Renal cortical epithelial cell (primary cell): Measurements from ENCODE around the gene GOLGA6D. TPM values are rescaled to one million over a fixed set of nuclear protein-coding genes. Genes with fewer than 3 reads are reported as not detected.
"Not testable (repeated sequence)": the region's sequence is repeated elsewhere in the genome, so short reads cannot be mapped to it uniquely, and the experiment has no call there.

ENCODE experiments used
- DNase-seq: peaks from one replicate; pipeline ENCODE4 v3.0.0-alpha.2; 2011; ENCODE audit warnings: low read depth
- total RNA-seq: library from RNA; depleted of rRNA; stranded (reverse); fragments of >200 nt; gene quantifications from 2 replicates; pipeline ENCODE4 v1.2.3, GENCODE V29; 2014

GOLGA6D gene
- total RNA-seq, 1 donor from 2014 or later: not detected

DNA sequence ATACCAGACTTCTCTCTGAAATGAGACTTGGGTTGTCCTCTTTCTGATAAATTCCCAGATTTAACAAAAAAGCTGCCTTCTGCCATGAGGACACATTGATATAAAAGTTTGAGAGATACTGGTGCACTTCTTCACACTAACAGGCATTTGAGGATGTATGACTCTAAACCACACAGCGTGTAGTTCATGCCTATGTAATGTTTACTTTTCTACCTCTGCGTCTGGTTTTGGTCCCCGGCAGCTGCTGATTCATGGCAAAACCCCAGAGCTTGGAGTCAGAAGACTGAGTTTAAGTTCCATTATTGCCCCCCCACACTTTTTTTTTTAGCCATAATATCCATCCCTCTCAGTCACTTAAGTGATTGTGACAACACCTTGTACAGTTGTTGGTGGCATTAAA is 1.5 kb downstream of the GOLGA6D start:
- not testable (repeated sequence) for DNase-seq

DNA sequence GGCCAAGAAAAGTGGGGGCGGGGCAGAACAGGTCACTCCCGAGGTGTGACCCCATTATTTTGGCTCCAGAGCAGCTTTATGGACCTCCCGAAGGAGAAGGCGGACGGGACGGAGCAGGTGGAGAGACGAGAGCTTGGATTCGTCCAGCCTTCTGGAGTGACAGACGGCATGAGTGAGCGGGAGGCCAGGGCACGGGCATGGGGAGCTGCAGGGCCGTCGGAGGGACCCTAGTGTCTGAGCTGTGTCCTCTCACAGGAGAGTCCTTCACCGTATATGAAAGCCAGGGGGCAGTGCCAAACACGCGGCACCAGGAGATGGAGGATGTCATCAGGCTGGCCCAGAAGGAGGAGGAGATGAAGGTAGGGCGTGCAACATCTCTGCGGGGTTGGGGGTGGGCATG is 11.0 kb downstream of the GOLGA6D start:
- not testable (repeated sequence) for DNase-seq

- DNase-seq: not testable (repeated sequence)
Measured at GRCh38 chr15:75298541-75299310, 16.1 kb downstream of the GOLGA6D start.

DNA sequence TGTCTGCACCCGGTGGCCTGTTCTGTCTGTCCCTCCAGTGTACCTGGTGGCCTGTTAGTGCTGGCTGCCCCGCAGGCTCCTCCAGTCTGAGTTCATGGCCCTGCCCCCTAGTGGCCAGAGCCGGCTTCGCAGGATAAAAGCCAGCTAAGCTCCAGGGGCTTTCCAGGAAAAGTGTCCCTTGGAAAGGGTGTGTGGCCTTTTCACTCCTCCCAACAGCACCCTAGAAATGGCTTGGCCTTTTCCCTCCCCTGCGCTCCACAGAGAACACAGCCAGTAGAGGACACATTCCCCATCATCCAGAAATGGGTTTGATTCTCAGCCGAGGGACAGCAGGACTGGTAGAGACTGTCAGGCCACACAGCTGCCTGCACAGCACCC is 16.7 kb downstream of the GOLGA6D start:
- not testable (repeated sequence) for DNase-seq

DNA sequence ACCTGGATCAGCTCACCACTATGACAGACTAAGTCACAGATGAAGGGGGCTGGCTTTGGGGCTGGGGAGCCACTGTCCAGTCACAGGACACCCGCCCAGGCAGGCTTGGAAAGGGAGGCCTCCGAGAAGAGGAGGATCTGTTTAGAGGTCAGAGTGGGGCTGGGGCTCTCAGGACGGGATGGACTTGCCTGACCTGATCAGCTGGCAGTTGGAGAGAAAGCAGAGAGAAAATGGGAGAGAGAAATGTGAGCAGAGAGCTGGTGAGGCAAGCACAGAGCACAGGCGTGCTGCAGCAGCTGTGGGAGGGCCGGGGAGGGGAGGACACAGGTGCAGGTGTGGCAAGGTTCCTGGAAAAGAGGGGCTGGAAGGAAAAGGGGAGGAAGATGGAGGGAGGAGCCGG is 17.4 kb downstream of the GOLGA6D start:
- not testable (repeated sequence) for DNase-seq

- DNase-seq: no peak
Measured at GRCh38 chr15:75302318-75302717, 19.7 kb downstream of the GOLGA6D start.

- DNase-seq: not testable (repeated sequence)
Measured at GRCh38 chr15:75302753-75303152, 20.1 kb downstream of the GOLGA6D start.

GRCh38 chr15:75306188-75306587 is 23.6 kb downstream of the GOLGA6D start:
- DNase-seq: no peak

- peak; percentile 9 for DNase-seq
Measured at GRCh38 chr15:75307778-75308390, 25.2 kb downstream of the GOLGA6D start.

DNA sequence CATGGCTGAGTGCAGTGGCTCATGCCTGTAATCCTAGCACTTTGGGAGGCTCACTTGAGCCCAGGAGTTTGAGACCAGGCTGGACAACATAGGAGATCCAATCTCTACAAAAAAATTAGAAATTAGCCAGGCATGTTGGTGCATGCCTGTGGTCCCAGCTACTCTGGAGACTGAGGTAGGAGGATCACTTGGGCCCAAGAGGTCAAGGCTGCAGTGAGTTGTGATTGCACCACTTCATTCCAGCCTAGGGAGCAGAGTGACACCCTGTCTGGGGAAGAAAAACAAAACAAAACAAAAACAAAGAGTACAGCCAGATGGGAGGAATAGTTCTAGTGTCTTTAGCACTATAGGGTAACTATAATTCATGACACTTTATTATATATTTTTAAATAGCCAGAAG is 27.1 kb downstream of the GOLGA6D start:
- peak; percentile 36 for DNase-seq

- peak; percentile 32 for DNase-seq
Measured at GRCh38 chr15:75312548-75312947, 29.9 kb downstream of the GOLGA6D start.

DNA sequence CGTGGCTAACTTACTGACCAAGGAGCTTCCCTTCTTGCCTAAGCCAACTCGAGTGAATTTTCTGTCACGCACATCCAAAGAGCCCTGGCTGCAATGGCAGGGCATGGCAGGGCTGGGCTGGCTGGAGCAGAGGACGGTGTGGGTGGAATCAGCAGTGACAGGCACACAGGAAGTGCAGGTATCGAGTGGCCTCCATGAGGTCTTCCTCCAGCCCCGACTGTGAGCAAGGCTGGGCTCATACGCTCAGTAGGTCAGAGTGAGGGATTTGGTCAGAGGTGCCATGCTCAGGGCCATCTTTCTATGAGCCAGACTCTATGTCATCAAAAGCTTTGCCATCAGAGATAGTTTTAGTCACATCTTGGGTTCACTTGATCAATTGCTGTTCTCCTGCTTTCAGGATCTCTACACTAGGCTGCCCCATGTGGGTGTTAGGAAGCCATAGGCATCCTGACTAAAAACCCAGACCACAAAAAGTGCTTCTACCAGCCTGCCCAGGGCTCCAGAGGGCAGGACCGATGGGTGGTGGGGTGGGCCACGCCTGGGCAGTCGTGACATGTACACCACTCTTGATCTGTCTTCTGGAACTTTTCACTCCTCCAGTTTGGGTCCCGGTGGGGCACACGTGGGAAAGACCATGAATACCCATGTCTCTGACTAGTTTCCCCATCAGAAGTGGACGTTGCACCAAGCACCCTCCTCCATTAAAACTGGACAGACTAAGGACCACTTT is 30.6 kb downstream of the GOLGA6D start:
- DNase-seq: no peak

GRCh38 chr15:75314552-75315290 is 32.1 kb downstream of the GOLGA6D start:
- no peak for DNase-seq

DNA sequence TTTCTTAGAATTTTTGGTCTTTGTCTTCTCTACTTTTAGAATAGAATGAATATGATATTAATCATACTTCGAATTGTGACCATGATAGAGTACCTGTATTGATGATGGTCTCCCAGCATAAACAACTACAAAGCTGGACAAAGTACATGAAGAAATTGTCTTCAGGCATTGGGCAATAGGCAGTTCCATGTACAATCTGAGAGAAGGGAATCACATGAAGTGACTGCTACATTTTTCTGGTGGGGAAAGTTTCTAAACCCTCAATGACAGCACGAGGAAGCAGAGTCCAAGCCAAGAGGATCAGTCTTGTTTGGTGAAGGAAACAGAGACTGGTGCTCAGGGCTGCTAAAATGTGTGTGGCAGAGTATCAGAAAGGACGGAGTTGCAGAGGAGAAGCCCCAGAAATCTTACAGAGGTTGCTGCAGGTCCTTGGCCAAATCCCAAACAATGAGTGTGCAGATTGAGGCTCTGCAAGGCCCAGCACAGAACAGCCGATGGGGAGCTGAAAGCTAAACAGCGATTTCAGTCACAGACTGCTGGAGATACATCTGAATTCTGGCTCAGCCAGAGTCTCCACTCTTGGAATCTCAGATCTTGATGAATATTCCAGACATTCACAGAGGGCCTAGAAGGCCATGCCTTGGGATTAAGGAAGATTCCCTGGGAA is 36.7 kb downstream of the GOLGA6D start:
- DNase-seq: not testable (repeated sequence)

GRCh38 chr15:75321711-75322110 is 39.1 kb downstream of the GOLGA6D start:
- no peak for DNase-seq

- no peak for DNase-seq
Measured at GRCh38 chr15:75325922-75326321, 43.3 kb downstream of the GOLGA6D start.

- no peak for DNase-seq
Measured at GRCh38 chr15:75327005-75327404, 44.4 kb downstream of the GOLGA6D start.

DNA sequence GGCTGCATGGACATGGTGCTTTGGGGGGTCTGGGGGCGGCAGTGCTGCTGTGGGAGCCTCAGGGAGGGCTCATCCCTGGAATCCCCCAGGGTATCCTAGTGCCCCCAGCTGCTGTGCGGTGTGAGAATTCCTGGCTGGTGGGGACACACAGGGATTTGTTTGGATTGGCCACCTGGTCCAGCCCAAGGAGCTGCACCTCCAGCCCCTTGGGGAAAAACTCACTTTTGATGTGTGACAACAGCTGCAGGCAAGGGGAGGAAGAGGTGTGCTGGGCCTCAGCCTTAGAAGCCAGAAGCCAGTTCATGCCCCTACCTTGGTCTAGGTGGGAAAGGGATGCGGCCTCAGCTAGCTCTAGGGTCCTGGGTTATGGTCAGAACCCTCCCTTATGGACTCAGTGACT is 44.9 kb downstream of the GOLGA6D start:
- no peak for DNase-seq

DNA sequence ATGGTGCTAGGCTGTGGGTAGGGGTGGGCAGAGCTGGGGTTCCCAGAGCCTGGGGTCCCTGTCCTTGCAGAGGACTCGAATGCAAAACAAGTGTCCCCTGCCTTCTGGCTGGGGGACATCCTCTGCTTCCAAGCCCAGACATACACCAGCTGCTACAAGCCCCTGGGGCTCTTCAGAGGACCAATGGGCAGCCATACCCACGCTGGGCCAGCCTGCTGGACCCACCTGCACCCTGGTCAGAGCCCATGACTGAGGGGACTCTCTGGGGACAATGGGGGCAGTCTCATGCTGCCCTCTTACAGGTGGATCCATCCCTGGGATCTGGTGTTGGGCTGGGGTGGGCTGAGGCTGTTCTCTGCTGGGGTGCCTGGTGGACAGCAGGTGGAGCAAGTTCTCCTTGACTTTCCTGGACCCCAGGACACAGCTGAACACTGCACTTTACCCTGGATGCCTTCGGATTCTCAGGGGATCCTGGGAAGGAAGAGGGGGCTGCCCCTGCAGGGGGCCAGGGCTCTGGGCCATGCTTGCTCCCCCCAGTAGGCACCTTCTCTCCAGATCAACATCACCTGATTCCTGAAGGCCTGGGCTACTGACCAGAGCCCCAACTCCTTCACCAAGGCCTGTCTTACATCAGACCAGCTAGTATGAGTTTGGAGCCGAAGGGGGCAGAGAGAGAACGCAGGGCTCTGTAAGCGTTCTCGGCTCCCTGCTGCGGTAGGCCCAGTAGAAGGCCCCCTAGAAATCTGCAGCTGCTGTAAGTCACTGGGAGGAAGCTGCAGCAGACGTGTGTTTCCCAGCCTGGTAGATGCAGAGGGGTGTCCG is 46.1 kb downstream of the GOLGA6D start:
- no peak for DNase-seq

GRCh38 chr15:75329571-75329970 is 46.9 kb downstream of the GOLGA6D start:
- DNase-seq: no peak

DNA sequence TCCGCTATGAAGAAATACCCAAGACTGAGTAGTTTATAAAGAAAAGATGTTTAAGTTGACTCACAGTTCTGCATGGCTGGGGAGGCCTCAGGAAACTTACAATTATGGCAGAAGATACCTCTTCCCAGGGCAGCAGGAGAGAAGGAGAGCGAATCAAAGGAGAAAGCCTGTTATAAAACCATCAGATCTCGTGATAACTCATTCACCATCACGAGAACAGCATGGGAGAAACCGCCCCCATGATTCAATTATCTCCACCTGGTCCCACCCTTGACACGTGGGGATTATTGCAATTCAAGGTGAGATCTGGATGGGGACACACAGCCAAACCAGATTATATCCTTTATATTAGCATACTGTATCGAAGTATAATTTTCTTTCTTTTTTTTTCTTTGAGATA is 49.5 kb downstream of the GOLGA6D start:
- DNase-seq: not testable (repeated sequence)
